ENCODE data around the gene CAMK2A.

Gene CAMK2A

DNA sequence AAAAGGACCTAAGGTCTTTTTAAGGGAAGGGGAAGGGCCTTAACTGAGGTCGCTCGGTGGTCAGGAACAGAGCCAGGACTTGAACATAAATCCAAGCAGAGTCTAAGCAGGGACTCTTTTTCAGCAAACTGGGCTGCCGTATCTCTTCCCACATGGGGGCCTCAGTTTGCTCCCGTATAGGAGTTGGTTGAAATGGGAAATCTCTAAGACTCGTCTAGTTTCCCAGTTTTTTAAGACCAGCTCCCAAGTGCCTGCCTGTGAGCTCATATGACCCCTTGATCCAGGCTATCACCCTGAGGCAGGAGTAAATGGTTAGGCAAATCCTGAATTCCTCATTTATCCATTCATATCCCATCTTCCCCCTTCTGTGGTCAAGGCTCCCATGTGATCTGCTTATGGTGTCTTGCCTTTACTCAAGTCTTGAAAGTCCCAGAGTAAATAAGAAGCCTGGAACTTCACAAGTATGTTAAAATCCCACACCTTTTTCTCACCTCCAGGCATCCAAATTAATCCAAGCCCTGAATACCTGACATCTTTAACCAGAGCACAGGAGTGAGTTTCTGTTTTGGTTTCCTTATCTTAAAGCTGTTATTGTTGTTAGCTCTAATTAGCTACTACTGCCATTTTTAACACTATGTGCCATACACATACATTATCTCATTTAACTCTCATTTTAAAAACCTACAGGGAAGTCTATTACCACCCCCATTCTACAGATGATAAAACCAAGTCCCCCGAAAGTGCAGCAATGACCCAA lies 10.2 kb upstream of the CAMK2A start:
- no peak for DNase-seq

DNA sequence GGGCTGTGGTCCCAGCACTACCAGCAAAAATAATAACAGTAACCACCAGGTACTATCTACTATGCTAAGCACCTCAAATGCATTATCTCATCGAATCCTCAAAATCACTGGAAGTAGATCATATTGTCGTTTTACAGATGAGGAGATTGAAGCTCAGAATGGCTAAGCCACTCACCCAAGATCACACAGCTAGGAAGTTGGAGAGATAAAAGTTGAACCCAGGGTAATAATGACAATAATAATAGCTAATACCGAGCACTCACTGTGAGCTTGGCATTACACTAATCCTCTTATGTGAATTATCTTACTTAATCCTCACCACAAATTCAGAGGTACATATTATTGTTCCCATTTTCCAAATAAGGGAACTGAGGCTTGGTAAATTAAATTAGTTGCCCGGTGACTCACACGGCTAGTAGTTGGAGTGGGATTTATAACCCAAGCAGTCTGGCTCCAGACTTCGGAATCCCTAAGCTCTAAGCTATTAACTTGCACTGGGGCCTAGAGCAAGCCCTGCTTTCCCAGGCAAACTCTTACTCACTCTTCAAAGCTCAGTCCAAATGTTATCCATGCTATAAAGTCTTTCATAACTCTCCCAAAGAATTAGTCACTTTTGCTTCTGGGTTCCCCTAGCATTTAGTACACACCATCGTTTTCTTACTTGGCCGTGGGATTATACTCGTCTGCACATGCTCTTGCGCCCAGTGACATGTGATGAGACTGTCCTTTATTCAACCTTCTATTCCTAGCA lies 9.3 kb upstream of the CAMK2A start:
- no peak for DNase-seq

DNA sequence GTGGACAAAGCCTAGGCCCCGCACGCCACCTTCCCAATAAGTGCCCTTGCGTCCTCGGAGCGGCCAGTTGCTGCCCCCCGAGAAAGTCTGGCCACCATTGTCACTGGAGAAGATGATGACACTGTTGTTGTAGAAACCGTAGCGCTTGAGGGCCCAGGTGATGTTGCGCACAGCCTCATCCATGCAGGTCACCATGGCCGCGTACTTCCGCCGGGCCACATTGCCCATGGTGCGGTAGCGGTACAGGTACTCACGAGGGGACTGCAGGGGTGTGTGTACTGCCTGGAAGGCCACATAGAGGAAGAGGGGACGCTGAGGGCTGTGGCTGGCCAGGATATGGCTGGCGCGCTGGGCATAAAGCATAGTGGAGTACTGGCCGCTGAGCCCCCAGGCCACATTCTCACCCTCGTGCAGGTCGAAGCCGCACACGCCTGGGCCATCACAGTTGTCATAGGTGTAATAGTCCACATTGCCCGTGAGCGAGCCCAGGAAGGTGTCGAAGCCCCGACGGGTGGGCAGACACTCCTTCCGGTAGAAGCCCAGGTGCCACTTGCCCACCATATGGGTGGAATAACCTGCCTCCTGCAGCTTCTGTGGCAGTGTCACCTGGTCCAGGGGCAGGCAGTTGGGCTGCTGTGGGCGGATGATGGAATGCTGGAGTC lies 8.5 kb upstream of the CAMK2A start:
- DNase-seq: no peak

DNA sequence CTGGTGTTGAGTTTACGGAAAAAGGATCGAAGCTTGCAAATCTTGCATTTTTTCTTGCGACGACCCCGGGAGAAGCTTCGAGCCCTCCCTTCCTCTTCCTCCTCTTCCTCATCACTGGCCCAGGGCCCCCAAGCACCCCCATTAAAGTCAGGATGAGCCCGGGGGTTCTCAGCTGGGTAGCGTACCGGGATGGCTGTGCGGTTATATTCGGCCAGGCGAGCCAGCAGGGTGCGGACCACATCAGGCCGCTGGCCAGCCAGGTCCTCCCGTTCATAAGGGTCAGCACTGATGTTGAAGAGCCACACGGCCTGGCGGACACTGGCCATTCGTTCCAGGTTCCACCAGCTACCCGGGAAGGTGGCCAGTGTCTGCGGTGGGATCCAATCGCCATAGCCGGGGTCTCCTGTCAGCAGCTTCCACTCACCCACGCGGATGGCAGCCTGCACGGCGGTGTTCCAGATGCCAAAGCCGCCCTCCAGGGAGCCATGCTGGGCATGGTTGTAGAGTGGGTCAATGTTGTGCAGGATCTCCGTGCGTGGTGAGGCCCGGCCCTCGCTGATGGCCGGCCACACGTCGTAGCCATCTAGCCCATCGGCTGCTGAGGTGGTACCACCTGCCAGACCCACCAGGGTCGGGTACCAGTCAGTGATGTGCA lies 7.8 kb upstream of the CAMK2A start:
- no peak for DNase-seq

DNA sequence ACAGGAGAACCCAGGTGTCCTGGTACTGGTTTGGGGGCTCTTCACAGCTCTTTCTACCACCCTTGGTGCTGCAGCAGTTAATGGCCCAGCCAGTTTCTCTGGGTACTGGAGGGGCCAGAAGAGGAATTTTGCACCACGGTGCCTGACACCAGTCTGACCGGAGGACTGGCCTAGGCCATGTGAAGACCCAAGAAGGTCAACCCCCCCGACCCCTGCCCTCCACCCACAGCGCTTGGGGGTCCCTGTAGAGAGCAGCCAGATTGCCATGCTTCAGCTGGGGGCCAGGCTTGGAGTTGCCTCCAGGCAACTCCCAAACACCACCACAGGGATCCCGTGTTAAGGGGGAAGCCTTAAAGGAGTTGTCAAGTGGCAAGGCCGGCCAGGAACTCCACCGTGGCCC lies 6.9 kb upstream of the CAMK2A start:
- no peak for DNase-seq

DNA sequence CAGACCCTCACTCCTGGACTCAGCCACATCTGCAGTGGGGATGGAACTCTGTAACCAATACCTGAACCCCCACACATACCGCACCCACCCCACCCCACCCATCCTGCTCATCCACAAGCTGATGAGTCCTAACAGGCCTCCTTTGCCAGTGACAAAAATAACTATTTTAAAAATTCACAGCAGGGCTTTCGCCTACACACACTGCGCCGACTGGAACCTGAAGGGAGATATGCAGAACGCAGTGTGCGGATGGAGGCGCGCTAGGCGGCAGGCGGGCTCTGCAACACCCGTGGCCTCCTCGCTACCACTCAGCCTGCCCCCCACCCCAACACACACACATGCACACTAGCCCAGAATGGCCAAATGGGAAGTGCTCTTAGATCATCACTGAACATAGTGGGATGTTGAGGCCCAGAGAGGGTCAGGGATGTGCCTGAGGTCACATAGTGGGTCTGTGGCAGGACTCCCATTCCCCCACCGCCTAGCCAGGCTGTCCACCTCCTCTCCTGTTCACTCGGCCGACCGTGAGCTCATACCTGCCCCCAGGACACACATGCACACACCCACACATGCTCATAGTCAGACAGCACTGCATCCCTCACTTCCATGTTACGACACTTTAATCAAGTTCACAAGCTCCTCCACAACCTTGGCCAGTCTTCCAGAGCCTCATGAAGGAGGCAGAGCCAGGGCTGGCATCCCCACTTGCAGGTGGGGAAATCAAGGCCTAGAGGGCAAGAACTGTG lies 6.3 kb upstream of the CAMK2A start:
- DNase-seq: no peak

DNA sequence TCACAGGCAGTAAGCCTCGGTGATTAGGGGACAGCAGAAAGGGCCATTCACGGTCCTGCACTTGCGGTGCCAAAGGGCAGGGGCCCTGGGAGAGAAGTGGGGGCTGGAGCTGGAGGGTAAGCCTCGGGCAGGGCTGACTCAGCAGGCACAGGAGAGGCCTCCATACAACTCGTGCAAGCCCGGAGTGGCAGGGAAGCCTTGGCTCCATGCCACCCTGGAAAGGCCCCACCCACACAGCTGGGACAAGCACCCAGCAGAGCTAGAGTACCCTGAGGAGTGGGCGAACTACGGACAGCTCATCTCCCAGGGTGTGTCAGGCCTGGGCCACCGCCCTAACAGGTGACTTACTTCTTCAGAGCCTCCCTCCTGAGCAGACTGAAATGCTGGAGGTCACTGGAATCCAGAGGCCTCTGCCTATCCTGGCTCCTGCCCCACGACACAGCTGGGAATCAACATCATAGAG lies 5.6 kb upstream of the CAMK2A start:
- no peak for DNase-seq

DNA sequence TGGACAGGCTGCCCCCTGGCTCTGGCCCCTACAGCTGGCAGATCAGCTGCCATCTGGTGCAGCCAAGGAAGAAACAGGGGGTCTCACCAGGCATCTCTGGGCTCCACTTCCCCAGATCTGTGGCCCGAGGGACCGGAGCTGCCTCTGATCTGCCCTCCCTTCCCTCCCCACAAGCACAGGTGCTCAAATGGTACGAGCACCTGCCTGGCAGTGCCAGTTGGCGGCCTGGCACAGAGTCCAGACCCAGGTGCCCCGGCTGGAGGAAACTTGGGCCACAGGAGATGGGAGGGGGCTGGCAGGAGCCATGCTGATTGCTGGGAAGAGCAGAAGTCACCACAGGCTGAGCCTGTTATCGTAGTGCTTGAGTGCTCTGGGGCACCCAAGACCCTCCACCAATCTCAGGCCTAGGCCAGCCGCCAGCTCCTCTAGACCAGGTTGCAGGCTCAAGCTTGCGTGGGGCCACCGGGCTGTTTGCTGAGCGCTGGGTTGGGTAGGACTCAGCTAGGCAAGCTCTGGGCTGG lies 5.0 kb upstream of the CAMK2A start:
- DNase-seq: no peak

DNA sequence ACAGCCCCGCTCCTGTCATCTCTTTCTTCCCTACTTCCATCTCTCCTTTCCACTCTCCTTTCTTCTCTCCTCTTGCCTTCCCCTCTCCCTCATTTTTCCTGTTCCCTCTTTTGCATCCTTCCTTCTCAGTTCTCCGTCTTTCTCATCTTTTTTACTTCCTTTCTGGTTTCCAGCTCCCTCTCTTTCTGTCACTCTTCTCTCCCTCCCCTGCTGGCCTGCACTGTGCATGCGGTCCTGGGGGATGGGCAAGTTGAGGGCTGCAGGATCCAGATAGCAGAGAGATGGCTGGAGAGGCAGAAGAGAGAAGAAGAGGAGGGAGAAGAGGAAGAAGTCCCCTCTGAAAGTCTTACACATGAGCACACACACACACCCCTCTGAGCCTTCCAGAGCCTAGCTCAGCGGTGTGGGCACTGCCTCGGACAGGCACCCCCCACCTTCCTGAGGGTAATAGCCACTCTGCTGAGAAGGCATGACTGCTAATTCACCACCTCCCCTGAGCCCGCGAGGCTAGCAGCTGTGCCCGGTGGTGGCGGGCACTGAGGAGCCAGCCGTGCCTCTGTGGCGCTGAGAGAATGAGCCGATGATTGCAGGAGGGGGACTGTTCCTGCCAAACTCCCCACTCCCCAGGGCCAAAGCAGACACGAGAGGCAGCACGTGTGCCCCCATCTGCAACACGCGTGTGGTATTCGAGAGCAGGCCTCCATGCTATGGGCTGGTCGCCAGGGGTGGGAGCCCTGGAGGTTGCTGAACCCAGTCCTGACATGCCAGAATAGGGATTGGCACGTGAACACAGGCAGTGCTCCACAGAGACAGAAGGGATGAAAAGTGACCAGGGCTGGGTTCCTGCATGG lies 3.7 kb upstream of the CAMK2A start:
- no peak for DNase-seq

DNA sequence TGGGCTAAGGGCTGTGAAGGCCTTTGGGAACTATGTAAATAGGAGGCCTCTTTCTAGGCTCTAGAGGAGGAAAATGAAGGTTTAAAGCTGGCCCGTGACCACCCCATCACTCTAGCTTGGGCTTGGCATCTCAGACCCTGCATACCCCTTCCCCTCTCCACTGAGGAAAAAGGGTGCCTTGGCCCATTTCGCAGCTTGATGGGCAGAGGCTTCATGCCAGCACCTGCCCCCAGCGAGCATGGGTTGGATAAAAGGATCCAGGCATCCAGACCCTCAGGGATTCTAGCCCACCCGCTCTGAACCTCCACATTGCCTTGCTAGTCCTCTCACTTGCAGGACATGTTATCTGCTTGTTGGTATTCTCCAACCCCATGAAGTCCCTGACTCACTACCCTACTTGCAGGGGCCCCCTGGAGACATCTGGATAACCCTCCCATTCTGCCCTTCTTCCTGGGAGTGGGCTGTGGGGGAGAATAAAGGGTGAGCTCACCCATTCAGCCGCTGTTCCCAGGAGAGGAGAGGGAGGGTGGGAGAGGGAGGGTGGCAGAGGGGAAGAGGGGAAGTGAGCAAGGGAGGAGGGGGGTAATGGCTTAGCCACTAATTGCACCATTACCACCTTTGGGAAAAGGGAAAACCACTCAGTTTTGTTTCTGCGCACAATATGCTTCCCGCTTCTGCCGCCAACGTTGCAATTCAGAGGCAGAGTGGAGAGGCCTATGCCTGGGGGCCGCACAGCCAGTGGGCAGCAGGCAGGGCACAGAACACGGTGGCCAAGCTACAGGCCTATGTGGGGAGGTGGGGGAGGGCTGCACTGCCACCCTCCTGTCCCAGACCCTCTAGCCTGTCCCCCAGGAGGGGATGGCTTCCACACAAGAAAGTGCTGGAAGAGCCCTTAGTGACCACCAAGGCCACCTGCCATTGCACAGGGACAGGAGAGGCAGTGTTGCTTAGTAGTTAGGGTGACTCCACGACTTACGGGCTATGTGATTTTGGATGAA lies 2.1 kb upstream of the CAMK2A start:
- DNase-seq: no peak

DNA sequence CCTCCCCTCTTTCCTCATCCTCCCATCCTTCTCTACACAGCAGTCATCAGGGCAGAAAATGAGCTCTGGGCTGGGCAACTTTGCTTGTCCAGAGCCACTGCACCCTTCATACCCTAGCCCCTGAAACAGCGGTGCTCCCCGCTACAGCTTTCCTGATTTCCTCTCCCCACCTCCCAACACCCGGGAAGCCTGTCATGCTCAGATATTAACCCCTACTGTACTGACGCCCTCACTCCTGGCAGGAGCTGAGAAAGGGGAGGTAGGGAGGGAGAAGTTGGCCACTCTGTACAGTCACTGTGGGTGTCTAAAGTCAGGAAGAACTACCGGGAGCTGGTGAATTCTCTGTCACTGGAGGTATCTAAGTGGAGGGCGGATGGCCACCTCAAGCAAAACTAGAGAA lies 782 bp downstream of the CAMK2A start:
- no peak for DNase-seq

DNA sequence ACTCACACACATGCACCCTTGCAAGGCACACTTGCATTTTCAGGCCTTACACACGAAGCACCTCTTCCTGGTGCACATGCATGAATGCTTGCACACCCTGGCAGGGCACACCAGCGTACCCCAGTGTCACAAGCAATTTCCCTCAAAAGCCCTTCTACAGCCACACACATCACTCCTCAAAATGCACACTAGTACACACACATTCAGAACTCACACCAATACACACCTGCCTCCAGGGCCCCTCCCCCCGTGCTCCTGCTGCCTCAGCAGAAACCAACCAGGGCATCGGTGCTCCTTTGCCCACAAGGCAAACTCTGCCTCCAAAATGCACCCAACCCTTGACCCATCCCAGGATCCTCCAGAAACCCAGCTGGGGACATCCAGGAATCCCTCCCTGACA lies 1.2 kb downstream of the CAMK2A start:
- no peak for DNase-seq

DNA sequence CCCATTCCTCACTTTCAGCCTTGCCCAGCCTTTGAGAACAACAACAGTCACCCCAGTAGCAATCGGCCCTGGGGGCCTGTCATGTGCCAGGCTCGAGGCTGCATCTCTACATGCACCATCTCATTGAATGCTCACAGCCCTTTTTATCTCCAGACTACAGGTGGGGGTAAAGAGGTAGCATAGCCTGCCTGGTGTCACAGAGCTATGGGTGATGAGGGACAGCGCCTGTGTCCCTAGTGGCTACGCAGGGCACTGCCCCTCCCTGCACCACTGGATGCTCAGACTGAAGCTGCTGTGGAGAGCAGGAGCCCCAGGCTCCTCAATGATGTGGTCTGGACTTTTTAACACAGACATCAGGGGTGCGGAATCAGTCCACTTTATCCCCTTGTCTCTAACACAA lies 2.8 kb downstream of the CAMK2A start:
- no peak for DNase-seq

DNA sequence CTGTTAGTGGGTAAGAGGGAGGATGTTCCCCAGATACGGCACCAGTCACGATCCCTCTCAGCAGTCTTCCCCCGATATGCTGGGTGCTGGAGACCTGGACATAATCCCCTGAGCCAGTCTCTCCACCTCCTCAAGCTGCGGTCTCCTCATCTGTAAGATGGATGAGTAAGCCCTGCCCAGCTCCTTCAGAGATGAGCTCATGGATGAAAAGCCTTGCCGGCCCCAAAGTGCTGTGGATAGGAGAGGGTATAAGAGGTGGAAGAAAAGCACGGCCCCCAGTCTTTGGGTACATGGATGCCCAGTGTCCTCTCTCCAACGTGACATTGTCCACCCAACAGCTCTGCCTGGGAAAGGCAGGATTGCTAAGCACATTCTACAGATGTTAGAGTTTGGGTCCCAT lies 4.5 kb downstream of the CAMK2A start:
- no peak for DNase-seq

DNA sequence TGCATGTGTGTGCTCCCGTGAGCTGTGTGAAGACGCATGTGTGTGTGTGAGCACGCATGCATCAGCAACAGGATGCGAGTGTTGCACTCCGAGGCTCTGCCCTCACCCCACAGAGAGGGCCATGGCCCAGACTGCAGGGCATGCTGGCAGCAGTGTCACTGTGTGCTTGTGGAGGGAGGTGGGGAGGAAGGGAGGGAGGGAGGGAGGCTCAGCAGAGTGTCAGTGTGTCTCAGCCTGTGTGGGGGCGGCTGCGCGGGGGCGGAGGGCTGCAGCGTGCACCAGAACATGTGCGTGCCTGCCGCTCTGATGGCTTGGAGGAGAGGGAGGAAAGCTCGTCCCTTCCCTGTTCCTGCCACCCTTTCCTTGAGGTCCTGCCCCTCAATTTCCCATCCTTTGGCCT lies 5.3 kb downstream of the CAMK2A start:
- DNase-seq: no peak

DNA sequence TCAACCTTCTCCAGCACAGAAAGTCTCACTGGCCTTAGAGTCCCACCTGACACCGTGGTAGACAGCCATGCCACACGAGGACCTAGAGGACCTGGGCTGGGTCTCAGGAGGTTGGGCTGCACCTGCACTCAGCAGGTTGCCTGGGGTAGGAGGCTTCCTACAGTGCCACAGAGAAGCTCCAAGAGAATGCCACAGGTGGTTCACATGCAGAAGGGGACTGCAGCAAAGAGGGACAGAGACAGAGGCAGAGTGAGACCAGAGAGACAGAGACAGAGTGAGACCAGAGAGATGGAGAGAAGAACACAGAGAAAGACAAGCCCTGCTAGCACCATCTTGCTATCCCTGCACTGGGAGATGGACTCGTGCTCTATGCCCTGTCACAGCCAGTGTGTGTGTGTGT lies 5.7 kb downstream of the CAMK2A start:
- no peak for DNase-seq

DNA sequence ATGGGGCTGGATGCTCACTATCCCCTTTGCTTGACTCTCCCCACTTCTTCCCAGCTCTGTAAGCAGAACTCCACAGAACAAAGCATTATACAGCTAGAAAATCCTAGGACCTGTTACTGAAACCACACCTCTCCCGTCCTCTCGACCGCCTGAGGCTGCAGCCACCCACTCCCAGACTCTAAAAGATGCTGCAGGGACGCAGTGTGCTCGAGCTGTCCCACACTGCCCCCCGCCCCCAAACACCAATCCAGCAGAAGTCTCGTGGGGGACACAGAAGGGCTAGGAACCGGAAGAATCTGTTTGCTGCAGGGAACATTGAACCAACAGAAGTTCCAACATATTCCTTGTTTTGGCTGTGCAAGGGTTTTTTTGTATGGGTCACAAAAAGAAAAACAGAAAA lies 7.6 kb downstream of the CAMK2A start:
- no peak for DNase-seq

DNA sequence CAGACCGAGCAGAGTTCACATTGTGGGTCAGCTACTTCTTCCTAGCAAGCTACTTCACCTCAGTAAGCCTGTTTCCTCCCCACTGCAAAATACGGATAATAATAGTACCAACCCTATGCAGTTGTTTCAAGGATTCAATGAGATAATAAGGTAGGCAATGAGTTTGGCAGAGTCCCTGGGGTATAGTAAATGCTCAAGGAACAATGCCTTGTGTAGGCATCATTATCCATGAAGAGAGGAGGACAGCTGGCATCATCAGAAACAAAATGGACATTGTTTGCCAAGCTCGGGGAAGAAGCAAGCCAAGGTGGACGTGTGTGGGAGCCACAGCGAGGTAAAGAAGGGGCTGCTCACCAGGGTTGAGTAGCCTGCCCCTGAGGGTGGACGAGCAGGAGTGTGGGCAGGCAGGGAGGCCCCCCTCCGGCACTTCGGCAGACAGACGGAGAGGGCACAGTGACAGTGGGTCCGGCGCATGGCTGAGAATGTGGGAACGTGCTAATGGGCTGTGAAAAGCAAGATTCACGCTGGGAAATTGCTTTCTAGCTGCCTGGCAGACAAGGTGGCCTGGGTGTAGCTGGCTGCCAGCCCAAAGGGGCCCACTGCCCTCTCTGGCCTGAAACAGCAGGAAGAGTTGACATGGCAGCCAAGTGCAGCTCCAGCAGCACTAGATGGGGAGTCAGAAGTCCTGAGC lies 10.1 kb downstream of the CAMK2A start:
- no peak for DNase-seq

DNA sequence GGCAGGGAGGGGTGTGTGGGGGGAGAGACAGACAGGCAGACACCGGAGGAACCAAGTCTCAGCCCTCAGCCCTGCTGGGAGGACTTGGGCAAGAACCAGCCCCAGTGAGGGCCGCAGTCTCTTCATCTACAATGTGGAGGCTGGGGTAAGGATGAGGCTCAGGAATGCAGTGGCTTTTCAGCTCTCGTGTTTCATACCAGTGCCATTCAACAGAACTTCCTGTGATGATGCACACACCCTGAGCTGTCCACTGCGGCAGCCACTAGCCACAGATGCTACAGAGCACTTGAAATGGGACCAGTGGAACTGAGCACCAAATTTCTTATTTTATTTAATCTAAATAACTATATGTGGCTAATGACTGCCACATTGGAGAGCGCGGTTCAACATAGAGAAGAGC lies 10.7 kb downstream of the CAMK2A start:
- no peak for DNase-seq

All from stimulated activated naive CD4-positive, alpha-beta T cell treated with Interleukin-2 at 50 U/mL for 16 hours (primary cell).